HG02759 (cell line): Measurements from ENCODE around the gene TCL1A.
"Not testable (repeated sequence)": the region's sequence is repeated elsewhere in the genome, so short reads cannot be mapped to it uniquely, and the experiment has no call there.

Experiments used
- ATAC-seq: cut with Tn5 transposase; IDR thresholded peaks from one replicate; pipeline ENCODE4 v1.9.1; 2021; ENCODE audit warnings: mild to moderate bottlenecking, moderate library complexity; ENCODE audit not compliant: unreplicated experiment

Gene TCL1A

DNA sequence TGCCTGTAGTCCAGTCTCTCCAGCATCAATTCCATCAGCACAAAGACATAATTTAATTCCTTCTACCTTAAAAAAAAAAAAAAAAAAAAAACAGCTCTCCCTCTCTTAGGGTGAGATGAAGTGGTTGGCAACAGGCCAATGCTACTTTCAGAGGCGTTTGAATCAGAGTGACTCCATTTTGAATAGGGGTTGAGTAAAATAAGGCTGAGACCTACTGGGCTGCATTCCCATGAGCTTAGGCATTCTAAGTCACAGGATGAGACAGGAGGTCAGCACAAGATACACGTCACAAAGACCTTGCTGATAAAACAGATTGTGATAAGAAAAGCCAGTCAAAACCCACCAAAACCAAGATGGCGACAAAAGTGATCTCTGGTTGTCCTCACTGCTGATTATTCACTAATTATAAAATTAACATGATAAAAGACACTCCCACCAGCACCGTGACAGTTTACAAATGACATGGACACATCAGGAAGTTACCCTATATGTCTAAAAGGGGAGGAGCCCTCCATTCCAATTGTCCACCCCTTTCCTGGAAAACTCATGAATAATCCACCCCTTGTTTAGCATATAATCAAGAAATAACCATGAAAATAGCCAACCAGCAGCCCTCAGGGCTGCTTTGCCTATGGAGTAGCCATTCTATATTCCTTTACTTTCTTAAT, 34.6 kb downstream of the TCL1A start:
- no peak for ATAC-seq

DNA sequence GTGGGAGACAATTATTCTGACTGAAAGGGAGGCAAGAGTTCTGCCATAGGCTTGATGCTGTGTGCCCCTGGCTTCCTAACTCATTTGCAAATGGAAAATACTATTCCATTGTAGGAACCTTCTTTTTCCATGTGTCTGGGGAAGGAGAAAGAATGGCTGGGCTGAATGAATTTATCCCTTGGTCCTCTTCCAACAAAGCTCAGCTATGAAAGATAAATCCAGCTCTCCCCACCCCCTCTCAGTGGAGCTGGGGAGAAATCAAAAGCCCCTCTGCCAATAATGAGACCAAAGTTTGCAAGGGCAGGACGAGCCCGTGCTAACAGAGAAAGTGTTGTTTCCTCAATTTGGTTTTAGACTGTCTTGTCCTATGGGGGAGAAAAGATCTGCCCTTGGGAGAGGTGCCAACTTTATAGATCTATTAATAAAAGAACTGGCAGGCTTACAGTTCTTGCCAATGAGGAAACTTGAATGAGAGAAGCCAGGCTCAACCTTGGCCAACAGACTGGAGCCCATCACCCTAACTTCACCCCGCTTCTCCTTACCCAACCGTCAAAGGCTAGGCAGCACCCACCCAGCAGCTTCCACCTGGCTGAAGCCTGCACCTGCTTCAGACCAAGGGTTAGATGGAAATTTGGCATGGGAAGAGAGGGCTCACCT, 36.6 kb downstream of the TCL1A start:
- ATAC-seq: no peak

DNA sequence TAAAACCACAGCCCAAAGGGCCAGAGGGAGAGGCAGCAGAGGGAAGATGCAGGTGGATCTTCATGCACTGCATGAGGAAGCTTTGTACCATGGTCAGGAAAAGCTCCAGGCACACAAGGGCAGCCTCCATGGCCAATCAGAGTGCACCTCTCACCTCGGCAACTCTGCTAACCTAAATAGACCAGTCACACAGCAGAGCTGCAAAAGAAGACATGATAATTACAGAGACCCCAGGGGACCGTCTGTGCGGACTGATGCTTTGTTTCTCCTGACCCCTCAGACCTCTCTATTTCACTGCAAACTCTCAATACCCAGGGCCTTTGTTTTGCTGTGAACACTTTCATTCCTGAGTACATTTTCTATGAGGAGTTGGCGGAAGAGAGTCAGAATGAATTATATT, 38.4 kb downstream of the TCL1A start:
- no peak for ATAC-seq

DNA sequence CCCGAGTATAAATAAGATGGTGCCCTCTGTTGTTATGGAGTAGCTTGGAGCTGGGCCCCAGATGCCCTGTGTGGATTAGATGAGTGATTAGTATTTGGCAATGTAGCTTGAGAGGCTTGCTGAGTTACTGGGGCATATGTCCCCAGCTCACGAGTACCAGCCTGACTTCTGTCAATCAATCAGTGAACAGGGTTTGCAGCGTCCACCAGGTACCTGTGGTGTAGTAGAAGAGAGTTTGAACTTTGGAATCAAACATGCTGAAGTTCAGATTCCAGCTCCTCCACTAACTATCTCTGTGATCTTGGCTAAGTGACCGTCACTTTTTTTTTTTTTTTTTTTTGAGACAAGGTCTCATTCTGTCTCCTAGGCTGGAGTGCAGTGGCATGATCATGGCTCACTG, 39.3 kb downstream of the TCL1A start:
- no peak for ATAC-seq

DNA sequence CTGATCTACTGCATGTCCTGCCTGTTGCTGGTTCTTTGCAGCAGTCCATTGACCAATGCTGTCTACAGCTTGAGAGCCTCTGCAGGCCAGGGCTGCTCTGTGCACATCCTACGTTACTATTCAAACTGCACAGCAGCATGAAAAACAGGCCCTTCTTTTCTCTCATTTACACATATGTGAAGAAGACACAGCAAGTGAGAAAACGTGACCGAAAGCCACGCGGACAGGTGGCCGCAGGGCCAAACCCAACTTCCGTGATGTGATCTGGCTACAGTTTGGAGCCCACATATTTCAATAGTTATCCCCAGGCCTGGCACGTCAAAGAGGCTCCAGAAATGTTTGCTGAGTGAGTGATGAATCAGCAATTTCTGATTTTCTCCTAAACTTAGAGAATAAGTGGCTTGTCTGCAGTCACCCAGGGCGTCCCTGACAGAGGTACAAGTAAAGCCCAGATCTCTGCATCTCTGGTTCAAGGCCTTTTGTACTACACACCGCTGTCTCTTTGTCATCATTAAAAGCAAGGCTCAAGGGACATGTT, 45.6 kb downstream of the TCL1A start:
- ATAC-seq: peak; percentile 32

DNA sequence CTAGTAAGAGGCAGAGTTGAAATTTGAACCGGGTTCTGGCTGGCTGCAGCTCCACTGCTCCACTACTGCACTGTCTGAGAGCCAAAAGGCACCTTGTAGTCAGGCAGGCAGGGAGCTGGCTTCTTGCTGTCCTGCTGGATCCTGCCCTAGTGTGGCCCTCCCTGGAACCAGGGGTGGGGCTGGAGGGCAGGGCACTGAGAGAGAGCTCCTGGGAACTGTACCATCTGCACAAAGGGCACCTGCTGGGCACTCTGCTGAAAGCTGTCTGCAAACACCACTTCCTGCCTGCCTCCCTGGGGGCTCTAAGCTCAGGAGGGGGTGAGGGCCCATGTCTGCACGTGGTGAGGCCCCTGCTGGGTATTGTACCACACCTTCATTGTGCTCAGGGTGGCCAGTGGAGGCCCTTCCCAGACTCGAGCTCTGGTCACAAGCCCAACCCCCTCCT, 46.7 kb downstream of the TCL1A start:
- ATAC-seq: peak; percentile 33

DNA sequence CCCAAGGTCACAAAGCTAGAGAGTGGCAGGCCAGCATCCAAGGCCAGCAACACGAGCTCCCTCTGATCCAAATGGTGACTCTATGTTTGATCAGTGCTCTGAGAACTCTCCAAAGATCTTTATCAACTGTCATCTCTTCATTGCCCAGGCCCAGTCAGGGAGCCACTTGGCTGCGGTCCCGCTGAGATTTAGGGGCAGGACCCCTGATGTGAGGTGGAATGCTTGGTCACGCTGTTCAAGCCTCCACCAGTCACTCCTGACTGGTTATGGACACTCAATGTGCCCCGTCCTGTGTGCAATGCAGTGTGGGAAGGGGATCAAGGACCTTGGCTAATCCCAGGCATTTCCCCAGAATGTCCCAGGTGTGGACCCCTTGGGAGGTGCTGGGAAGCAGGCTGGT, 47.5 kb downstream of the TCL1A start:
- ATAC-seq: no peak

DNA sequence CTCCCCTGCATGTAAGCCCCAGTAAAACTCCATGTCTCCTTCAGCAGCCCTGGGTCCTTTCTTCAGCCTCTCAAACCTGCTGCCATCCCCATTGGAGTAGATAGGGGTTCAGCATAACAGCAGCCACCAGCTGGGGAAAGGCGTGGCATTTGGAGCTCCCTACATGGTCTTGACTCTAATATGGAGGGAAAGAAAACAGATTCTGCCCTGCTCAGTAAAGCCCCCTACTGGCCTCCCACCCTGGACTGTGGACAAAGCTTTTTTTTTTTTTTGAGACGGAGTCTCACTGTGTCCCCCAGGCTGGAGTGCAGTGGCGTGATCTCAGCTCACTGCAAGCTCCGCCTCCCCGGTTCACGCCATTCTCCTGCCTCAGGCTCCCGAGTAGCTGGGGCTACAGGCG, 48.4 kb downstream of the TCL1A start:
- not testable (repeated sequence) for ATAC-seq

DNA sequence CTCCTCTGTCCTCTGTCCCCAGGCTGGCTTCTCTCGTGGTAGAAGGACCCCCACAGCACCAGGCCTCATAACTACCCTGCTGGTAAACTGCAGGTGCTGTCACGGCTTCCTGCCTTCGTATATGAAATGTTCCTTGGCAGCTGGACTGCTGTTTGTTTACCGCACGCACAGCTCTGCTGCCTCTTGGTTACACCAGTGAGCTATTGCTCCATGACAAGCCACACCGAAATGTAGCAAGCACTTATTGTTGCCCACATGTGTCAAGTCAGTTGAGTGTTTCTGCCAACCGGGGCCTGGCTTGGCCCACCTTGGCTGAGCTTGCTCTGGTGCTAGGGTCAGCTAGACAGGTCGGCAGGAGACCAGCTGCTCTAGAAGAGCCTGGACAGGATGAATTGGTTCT, 49.4 kb downstream of the TCL1A start:
- peak; percentile 37 for ATAC-seq

DNA sequence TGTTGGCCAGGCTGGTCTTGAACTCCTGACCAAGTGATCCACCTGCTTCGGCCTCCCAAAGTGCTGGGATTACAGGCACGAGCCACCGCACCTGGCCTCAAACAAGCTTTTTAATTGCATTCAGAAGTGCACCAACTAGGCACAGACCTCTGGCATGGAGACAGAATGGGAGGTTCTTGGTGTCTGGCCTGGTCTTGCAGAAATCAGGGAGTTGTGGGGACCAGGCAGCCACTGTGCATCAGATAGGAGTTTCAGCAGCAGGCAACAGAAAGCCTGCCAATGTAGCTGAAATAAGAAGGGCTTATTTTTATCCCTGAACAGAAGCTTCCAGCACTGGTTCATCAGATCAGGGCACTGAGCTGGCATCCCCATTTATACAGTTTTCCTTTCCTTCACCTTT, 49.9 kb downstream of the TCL1A start:
- ATAC-seq: no peak

DNA sequence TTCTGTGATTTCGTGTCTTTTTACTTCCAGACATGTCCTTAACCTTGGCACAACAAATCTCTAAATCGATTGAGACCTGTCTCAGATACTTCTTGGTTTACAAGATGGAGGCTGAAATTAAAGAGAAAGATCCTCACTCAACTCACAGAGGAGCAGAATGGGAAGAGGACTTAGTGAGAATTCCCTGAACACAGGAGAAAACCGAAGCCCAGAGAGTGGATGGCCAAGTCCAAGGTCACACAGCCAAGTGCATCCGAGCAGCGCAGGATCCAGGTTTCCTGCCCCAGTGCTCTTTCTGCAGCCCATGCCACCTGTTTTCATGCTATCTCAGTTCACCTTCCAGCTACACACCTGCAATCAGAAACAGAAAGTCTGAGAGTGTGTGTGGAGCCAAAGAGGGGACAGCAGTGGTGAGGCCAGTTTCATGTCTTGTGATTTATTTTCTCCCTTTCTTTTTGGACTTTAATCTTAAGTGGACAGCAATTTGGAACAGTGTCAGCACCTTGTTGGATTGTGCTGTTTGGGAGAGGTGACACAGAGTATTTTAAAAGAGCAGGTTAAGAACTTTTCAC, 50.6 kb downstream of the TCL1A start:
- ATAC-seq: no peak

DNA sequence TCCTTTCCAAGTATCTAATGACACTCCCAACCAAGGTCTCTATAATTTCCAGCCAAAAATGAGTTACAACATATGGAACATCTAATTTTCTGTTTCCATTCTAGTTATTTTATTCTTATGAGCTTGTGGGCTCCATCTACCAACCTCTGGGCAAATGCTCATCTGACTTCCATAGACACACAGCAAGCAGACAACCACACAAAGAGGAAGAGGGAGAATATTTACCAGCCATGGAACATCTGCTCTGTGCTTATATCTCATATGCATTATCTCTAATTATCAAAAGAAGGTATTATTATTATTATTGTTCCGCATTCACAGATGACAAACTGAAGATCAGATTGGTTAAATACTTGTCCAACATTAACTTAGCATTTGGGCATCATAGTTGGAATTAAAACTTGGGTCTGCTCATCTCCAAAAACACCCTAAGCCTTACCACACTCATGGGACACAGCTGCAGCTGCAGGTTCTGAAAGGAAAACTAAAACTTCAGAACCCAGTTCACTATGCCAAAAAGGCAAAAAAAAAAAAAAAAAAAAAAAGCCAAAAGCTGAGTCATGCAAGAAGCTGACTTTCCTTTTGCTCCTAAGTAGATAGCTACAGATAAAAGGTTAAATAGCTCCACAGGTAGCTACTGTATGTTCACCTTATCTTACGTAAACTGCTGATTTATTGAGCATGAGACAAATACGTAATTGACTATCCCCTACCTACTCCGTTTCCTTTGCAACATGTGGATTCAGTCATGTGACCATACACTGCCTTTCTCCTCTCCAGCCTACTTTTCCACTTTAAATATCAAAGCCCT, 51.3 kb downstream of the TCL1A start:
- ATAC-seq: peak; percentile 28

DNA sequence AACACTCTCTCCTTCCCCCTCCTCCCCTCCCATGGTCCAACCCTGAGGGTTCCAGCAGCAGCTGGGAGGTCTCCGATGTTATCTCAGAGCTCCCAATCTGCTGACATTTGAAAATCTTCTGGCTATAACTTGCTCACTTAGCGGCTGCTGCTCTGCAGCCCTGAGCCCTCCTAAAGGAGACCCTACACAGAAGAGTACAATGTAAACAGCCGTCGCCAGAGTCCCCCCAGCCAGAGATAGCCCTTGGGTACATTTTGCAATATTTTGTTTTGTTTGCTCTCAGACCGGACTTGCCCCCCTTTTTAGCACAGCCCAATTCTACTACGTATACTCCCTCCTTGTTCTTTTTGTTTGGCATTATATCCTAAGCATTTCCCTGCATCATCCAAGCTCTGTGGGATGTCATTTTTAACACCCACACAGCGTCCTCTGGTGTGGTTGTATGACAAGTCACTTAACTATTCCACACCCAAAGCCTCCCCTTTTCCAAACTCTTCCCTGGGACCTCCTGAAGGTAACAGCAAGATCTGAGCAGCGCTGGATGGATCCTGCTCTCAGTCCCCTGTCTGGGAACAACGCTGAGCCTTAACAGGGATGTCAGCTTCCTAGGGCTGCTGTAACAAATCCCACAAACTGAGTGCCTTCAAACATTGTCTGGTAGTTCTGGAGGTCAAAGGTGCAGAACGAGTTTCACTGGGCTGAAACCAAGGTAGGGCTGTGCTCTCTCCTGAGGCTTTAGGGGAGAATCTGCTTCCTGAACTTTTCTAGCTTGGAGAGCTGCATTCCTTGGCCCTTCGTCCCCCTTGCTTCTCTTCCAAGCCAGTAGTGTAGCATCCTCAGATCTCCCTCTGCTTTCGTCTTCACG, 53.0 kb downstream of the TCL1A start:
- no peak for ATAC-seq

DNA sequence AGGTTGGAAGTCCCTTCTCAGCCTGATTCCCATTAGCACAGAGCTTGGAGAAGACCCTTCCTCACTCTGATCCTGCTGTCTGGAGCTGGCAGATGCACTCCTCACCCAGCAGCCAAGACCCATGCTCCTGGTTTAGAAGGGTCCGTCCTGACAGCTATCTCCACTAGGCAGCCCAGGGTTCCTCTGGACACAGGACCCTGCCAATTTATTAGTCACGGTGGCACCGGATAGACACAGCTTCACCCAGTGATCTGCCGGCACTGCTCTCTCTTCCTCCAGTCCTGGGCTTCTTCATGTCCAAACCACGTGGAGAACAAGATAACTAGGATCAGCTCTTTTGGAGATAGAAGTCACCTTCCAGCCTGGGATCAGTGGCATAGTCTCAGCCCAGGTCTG, 53.9 kb downstream of the TCL1A start:
- ATAC-seq: no peak
